ENCODE measurements around the gene GGT1.
"Not testable (repeated sequence)": the region's sequence is repeated elsewhere in the genome, so short reads cannot be mapped to it uniquely, and the experiment has no call there.

The GGT1 gene

DNA sequence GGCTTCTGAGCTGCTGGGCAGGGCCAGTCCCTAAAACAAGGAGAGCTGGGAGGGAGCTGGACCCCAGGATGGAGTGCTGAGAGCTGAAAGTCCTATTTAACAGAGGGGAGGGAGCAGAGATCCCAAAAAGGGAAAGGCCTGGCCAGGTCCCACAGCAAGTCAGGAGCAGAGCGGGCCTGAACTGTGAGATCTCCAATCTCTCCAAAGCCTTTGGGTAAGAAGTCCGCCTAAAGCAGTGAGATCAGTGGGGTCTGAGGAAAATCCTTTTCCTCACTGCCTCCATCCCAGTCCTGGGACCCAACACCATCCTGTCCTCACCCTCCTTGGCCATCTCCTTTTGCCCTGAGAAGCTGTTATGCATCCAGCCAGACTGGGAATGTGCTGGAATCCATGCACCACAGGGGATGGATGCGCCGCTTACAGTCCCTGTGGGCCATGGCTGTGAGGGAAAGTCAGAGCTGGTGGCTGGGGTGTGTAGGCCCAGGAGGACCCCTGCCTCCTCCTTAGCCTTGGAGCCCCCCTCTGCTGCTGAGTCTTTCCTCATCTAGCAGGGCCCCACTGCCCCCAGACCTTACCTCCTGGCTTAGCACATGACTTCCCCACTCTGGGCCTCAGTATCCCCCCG is 18.7 kb upstream of the GGT1 start:
- no peak for DNase-seq (ENCODE audit: low read depth)

DNA sequence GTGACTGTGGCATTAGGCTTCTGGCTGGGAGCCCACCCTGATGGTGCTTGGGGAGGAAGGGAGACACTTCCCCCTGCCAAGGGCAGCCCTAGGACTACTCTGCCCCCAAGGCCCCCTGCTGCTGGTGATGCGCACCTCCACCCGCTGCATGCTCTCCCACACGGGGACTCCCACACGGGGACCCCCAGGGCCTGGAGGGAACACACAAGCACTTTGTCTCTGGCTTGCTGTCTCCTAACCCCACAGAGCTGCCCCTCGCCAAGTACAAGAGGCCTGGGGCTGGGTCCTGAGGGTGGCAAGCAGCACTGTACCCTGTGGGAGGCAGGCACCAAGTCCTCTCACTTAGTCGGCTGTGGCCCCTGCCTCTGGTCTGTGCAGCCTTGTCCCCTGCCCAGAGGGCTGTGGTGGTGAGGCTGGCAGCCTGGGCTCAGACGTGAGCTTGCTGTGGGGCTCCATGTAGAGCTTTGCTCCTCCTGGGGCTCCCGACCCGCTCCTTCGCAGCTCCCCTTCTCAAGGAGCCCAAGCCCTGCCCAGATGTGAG is 18.1 kb upstream of the GGT1 start:
- DNase-seq (ENCODE audit: low read depth) = no peak

- DNase-seq (ENCODE audit: low read depth) = no peak
Measured at GRCh38 chr22:24585461-24585860, 17.5 kb upstream of the GGT1 start.

GRCh38 chr22:24585927-24586546 is 17.0 kb upstream of the GGT1 start:
- no peak for DNase-seq (ENCODE audit: low read depth)

- DNase-seq (ENCODE audit: low read depth) = no peak
Measured at GRCh38 chr22:24587251-24587650, 15.7 kb upstream of the GGT1 start.

- no peak for DNase-seq (ENCODE audit: low read depth)
Measured at GRCh38 chr22:24587948-24588347, 15.0 kb upstream of the GGT1 start.

DNA sequence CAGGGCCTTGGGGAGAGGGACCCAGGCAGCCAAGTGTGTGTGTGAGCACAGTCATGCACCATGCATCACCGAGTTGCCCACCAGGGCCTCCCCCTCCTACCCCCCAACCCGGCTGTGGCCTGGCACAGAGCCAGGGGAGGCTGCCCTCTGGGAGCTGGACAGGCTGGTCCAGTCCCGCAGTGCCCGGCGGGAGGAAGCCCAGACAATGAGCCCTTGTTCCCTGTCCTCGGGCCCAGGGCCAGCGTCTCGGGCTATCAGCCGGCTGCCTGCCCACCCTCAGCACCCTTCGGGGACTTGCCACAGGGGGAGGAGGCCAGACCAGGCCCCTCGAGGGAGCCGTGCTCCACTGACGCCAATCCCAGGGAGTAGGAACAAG is 14.6 kb upstream of the GGT1 start:
- no peak for DNase-seq (ENCODE audit: low read depth)

GRCh38 chr22:24588757-24589481 is 14.1 kb upstream of the GGT1 start:
- no peak for DNase-seq (ENCODE audit: low read depth)

- DNase-seq (ENCODE audit: low read depth) = no peak
Measured at GRCh38 chr22:24589518-24590030, 13.4 kb upstream of the GGT1 start.

DNA sequence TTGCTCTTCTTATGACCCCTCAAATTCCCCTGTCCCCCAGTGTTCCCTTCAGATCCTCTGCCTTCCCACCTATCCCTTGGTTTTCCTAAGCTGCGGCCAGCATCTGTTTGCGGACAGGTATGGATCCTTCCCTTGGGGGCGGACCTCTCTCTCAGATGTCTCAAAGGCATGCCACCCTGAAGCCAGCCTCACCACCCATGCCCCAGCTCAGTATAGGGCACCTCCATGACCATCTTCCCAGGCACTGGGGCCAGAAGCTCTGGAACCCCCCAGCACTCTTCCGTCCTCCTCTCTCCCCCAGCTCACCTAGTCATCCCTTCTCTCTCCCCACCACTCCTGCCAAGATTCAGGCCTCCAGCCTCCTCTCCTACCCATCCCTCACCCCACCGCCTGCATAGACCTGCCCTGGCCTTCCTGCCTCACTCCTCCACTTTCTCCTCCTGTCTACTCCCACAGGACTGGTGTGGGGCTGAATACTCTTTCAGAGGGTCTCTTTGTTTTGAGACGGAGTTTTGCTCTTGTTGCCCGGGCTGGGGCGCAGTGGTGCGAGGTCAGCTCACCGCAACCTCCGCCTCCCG is 12.3 kb upstream of the GGT1 start:
- DNase-seq (ENCODE audit: low read depth) = no peak

GRCh38 chr22:24591286-24591830 is 11.6 kb upstream of the GGT1 start:
- no peak for DNase-seq (ENCODE audit: low read depth)

GRCh38 chr22:24592058-24592850 is 10.7 kb upstream of the GGT1 start:
- no peak for DNase-seq (ENCODE audit: low read depth)

DNA sequence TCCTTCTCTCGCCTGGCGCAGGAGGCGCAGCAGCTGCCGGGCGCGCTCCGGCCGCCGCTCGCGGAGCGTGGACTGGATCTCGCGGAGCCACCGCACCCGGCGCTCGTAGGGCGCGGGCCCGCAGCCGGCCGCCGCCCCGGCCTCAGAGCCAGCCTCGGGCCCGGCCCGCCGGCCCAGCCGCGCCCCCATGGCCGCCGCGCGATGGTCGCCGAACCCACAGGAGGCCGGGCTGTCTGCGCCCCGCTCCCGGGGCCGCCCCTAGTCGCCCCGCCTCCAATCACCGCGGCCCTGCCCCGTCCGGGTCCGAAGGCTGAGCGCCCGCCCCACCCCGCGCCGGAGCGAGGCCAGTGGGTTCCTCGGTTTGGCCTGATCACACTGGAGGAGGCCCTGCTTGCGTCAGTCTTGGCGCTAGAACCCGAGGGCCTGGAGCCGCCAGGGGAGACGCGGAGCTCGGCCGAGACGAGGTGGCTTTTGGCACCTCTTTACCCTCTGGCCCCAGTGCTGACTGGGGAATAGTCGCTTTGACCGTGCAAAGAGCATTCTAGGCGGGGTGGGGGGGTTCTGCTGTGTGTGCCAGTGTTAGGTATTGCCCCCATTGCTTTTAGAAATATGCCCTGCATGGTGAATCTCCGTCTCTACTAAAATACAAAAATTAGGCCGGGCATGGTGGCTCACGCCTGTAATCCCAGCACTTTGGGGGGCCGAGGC is 10.0 kb upstream of the GGT1 start, which contains the start of gene LRRC75B:
Gene LRRC75B (minus strand): TSS at position 223 of the 708 bp plus-strand sequence. CDS start 34 bp downstream, at position 189.
- DNase-seq (ENCODE audit: low read depth) = no peak

DNA sequence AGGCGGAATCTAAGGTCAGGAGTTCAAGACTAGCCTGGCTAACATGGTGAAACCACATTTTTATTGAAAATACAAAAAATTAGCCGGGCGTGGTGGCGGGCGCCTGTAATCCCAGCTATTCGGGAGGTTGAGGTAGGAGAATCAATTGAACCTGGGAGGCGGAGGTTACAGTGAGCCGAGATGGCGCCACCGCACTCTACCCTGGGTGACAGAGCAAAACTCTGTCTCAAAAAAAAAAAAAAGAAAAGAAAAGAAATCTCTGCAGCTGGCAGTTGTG is 9.5 kb upstream of the GGT1 start:
- DNase-seq (ENCODE audit: low read depth) = not testable (repeated sequence)

GRCh38 chr22:24593836-24594568 is 9.0 kb upstream of the GGT1 start:
- no peak for DNase-seq (ENCODE audit: low read depth)

GRCh38 chr22:24594569-24595120 is 8.3 kb upstream of the GGT1 start:
- DNase-seq (ENCODE audit: low read depth) = no peak

DNA sequence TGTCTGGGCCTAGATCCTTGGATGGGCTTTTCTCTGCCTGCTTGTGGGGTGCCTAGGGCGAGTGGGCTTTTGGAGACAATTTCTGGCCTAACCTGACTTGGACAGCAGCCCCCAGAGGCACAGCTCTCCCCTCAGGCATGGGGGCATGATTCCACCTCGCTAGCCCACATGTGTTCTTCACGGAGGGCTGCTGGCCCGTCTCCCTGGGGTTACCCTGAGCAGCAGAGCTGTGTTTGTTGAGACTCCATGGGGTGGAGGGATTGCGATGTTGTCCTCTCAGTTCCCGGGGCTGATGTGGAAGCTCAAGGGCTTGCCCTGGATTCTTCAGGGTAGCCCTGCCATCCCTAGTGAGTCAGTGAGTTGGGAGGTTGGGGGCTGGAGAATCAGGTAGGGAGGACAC is 7.8 kb upstream of the GGT1 start:
- no peak for DNase-seq (ENCODE audit: low read depth)

DNA sequence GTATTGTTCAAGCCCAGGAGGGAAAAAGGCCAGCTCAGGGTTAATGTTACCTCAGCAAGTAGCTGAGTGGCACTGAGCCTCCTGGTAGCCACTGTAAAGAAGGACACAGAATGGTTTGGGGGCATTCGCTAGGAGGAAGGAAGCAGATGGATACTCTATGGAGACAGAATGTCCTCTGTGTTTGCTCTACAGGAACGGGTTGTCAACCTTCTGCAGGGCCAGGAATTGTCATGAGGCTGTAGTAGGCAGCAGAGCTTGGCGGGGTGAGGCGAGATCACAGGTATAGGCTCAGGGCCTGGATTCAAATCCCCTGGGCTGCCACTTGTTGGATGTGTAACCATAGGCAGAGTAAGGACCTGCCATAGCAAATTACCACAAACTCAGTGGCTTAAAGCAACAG is 7.1 kb upstream of the GGT1 start:
- DNase-seq (ENCODE audit: low read depth) = no peak

DNA sequence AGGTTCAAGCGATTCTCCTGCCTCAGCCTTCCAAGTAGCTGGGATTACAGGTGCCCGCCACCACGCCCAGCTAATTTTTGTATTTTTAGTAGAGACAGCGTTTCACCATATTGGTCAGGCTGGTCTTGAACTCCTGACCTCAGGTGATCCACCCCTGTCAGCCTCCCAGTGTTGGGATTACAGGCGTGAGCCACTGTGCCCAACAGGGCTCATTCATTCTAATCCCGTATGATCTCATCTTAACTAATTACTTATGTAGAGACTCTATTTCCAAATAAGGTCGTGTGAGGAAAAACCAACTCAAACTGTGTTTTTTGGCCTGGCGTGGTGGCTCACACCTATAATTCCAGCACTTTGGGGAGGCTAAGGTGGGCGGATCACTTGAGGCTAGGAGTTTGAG is 5.9 kb upstream of the GGT1 start:
- DNase-seq (ENCODE audit: low read depth) = not testable (repeated sequence)

GRCh38 chr22:24599514-24599913 is 3.5 kb upstream of the GGT1 start:
- no peak for DNase-seq (ENCODE audit: low read depth)
